DOHH2 (cell line): ENCODE data around the gene DDR2.

Experiments used
- CTCF ChIP-seq: fragments of 200-600 bp; sonication (generic); IDR thresholded peaks from one replicate; pipeline ENCODE4 v1.5.1; 2014; ENCODE audit warnings: antibody characterized with exemption, mild to moderate bottlenecking, low read depth, low read length; ENCODE audit not compliant: poor library complexity, severe bottlenecking
- EZH2phosphoT487 ChIP-seq: fragments of 200-600 bp; sonication (generic); IDR thresholded peaks from 2 replicates; pipeline ENCODE4 v1.6.1; 2017; ENCODE audit warnings: borderline replicate concordance, mild to moderate bottlenecking, antibody characterized with exemption, low read length, moderate library complexity, mixed read lengths

DNA sequence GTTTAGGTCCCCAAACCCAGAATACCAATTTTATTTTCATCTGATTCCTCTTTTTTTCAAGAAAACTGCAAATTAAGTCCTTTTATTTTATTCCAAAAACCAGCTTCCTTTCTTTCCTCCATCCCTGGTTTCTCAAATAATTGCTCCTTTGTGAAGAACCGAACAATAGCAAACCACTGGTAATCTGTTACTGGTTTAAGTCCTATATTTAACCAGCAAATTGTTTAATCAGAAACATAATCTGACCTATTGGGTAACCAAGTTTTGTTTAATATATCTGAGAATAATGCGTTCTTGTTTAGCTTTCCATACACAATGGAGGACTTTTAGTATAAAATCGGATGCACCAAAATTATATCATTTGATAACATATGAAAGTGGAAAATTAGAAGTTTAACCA, 13.2 kb upstream of the DDR2 start:
- no peak for TF ChIP-seq CTCF
- TF ChIP-seq EZH2phosphoT487 = no peak
